Ramos (cell line): Measurements from ENCODE around the gene YKT6.

Experiments used
- in situ Hi-C: fragments of 300-500 bp; cut with MboI; formaldehyde crosslinking; loops from one replicate; pipeline ENCODE4 v1.14.3; 2022; ENCODE audit warnings: low sequenced_read_pairs; ENCODE audit not compliant: unreplicated experiment

Gene YKT6

DNA sequence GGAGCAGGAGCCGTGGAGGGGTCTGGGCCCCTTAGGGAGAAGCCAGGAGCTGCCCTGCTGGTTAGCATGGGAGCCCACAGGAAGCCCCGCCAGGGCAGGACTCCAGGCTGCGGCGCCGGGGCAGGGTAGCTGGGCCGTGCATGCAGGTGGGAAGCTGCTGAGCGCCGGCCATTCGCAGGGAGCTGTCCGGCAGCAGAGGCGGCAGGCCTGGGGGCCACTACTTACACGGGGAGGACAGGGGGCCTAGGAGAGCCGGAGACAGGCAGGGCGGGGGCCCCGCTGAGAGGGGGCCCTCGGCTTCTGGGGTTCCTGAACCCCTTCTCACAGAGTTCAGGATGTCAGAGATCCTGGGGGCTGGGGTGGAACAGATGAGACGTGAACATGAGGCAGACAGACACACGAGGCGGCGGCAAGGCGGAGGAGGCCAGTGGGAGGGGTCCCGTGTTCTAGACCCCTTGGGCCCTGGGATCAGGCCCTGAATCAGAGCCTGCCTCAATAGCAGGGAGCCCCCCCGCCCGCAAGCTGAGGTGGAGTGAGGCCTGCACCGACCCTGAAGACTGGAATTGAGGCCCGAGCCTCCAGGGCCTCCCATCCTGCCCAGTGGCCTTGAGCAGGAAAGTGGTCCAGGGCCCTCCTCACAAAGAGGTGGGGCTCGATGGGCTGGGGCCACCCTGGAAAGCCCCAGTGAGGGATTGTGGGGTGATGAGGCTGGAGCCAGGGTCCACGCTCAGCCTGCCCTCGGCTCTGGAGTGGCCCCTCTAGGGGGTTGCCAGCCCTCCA lies 28.0 kb downstream of the YKT6 start:
- in situ Hi-C loops, result no loop called here

DNA sequence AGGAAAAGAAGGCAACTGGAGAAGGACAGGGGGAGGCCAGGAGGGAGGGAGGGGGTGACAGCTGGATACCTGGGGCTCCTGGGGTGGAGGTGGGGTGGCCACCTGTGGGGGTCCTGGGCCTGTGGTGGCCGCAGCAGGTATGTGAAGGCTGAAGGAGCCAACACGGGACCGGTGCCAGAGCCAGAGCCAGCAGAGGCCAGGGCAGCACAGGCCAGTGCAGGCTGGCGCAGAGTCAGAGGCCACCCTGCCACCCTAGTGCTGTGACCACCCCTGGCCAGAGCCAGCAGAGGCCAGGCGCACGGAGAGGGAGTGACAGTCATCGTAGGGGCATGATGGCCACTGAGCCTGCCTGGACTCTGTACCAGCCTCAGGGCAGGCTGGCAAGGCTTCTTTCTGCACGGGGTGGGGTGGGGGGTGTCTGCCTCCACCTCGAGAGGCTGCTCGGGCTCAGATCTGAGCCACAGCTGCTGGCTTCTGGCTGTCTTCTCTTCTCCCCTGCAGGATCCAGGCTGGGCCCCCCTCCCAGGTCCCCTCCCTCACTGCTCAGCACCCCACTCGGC lies 28.8 kb downstream of the YKT6 start:
- in situ Hi-C loops, result no loop called here

DNA sequence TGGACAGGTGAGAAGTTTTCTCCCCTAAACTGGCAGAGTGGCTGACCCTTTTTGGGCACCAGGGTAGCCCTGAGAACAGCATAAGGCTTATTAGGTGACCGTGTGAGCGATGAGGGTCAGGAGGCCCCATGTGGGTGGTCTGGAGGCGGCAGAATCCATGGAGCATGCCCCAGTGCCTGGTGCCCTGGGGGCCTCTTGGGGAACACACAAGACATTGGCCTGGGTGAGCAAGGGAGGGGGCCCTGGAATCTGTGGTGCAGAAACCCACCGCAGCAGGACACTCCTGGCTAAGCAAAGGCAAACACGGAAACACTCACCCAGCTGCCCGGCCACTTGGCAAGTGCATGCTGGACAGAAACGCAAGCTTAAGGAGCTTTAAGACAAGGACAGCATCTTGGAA lies 29.5 kb downstream of the YKT6 start:
- in situ Hi-C loops, result no loop called here

DNA sequence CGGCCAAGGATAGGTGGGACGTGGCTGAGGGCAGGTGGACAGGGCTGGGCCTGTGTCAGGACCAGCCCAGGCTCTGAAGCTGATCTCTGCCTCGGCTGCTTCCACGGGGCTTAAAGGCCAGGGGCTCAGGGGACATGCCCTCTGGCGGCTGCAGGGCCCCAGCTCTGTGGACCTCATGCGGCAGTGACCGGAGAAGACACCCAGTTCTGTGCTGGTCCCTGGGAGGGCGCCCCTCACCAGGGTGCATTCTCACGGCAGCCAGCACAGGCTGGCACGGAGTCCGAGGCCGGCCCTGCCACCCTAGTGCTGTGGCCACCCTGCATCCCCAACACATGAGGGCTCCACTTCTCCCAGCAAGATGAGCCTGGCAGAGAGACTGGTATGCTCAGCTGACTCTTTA lies 30.3 kb downstream of the YKT6 start:
- in situ Hi-C loops, result no loop called here

DNA sequence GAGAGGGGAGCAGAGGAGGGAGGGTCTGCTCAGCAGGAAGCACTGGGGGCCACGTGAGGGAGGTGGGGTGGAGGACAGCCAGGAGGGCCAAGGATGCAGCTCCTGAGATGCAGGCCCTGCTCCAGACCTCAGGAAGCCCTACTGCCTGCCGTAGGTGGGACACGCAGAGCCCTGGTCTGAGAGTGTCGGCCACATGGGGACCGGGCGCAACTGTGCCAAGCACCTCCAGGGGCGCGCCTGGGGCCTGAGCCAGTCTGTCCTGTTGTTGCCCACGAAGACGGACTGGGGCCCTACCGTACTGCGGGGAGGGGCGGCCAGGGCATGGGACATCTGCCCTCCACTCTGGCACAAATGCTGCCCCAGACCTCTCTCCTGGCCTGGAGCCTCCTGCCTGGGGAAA lies 31.6 kb downstream of the YKT6 start:
- in situ Hi-C loops, result no loop called here

DNA sequence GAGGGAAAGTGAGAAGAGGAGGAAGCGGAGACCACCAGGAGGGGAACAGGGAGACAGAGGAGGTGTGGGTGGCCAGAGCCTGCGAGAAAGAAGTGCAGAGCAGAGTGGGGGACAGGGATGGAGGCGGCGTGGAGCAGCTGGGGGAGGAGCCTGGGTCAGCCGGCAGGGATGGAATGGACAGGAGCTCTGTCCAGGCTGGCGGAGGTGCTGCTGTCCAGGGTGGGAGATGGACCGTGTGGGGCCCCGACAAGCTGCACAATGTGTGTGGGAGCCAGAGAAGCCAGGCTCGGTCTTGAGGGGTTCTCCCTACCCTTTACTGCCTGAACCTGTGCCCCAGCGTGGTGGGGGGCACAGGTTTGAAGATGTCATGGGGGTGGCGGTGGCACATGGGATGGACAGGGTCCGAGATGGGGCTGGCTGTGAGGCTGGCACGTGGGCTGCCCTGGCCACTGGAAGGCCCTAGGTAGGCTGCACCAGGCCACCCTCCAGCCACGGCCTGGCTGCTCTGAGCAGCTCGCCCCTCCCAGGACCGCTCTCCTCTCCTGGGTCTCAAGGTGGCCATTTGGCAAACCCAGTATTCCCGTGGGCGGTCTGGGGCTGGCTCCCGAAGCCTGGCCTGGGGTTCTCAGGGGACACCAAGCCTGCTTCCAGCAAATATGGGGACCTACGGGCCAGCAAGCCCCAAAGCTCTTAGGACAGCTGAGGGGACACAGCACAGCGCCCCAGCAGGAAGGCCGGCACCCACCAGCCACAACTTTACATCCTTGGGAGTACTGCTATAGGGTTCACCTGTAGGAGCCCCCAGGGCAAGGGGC lies 32.3 kb downstream of the YKT6 start:
- in situ Hi-C loops, result no loop called here

DNA sequence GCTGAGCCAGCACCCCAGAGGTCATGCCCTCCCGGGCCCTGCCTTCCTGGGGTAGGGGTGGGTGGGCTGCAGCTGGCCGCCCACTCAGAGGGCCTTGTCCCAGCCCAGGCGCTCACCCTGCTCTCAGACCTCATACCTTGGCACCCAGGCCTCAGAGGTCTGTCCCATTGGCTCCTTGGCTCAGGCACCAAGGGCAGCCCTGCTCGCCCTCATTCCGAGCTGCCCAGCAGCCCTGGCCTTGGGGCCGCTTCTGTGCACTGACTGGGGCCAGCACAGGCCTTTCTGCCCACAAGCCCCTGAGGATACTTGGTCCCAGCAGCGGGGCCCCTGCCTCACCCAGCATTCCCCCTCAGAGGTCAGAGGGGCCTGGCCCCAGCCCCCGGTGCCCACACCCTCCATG lies 34.3 kb downstream of the YKT6 start:
- in situ Hi-C loops, result no loop called here

DNA sequence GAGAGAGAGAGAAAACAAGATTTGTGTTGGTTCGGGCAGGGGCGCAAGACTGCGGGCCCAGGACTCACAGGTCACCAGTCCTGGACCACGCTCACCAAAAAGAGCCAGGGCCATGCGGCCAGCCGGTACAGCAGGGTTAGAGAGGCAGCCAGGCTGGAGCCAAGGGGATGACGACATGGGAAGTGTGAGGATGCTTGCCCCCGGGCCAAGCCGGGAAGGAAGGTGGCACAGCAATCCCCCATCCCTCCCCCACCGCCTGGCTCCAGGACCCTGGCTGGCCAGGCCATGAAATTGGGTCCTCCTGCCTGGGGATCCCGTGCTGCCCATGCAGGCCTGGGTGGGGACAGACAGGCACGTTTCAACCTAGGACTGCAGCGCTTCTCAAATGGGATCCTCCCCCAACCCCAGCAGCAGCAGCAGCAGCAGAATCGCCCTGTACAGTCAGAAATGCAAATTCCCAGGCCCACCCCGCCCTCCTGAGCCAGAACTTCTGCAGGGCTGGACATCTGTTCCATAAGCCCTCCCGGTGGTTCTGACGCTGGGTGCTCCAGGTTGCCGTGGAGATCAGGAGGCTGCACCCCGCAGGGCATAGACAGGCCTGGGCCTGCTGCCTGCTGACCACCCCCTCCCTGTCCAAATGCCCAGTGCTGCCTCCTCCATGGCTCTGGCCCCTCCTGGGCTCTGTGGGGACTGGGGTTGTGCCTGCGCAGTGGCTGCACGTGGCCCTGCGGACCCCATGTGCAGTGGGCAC lies 35.0 kb downstream of the YKT6 start:
- in situ Hi-C loops, result no loop called here

DNA sequence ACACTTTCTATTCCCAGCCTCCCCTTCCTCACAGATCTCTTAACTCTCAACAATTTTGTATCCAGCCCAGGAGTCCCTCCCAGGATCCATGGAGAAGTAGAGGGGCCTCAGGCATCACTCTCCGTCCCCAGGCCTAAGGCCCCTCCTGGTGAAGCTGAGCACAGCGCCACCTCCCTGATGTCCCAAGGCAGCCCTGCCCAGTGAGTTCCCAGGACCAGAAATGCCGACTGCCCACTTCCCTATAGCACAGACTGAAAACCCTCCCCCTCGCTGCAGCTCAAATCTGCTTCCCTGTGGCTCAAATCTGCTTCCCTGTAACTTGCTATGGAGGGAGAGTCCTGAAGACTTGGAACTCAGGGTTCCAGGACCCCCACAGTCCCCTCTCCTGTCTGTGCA lies 35.6 kb downstream of the YKT6 start:
- in situ Hi-C loops, result no loop called here

DNA sequence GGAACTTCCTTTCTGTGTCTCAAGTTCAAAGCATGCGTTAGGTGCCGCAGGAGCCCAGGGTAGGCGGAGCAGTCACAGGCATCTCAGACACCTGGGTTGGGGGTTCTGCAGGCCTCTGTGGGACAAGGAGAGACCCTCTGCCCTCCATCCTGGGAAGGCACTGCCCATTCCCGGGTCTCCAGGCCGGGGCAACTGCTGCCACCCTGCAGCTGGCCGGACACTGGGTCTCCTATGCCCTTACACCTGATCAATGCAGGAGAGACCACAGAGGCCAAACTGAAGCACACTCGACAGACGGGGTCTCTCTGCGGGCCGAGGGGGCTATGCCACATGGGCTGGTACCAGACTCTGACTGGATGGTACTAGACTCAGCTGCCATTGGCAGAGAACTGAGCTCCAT lies 36.9 kb downstream of the YKT6 start:
- in situ Hi-C loops, result no loop called here

DNA sequence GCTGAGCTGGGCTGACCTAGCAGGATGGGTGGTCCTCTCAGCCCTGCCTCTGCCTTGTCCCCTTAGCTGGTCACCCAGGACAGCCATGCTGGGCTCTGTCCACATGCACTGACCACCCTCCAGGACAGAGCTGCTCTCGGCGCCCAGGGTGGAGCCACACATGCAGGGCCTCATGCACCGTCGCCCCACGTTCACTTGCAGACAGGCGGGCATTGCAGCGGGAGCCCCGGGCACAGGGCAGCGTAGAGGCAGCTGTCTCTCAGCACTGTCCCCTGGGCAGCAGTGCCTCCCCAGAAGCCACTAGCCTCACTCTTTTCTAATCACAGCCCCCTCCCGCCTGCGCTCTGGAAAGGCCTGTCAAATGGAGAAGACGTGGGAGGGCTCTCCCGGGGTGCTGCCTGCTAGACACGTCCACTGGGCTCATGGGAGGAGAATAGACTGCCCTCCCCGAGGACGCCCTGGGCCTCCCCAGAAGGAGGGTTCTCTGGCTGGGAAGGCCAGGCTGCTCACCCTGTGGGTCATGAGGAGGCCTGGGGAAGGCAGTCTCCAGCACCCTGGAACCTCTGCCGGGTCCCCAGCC lies 37.4 kb downstream of the YKT6 start:
- in situ Hi-C loops, result no loop called here

DNA sequence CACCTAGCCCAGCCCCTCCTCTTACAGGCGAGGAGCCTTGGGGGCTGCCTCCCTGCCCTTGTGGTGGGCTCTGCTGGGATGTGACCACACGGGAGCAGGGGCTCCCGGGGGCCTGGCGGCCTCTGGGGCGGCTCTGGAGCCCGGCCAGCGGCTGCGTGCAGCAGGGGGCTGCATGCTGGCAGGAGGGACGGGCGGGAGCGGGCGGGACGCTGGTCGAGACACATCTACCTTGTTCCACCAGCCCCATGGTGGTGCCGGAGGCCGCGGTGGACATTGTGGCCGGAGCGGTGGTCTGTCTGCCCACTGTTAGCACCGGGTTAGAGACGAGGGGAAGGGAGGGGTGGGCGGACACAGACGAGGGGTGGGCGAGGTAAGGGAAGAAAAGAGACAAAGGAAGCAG lies 38.6 kb downstream of the YKT6 start:
- in situ Hi-C loops, result no loop called here

DNA sequence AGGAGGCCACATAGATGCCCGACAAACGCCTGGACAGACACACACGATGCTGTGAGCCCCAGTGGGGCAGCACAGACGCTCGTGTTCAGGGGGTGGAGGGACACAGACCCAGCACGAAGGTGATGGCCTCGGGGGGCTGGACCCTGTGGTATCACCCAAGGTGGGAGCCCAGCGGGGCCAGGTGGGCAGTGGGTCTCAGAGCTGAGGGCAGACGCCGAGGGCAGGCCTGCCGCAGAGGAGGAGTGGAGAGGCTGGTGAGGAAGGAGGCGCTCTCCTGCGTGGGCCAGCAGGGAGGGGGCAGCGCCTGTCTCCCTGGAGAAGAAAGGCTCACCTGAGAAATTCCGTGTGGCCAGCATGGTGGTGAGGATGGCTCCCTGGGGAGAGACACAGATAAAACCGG lies 39.6 kb downstream of the YKT6 start:
- in situ Hi-C loops, result loop anchor here (5.0 kb wide), 1 partner anchor 237 kb away; no protein-coding TSS in a partner anchor

DNA sequence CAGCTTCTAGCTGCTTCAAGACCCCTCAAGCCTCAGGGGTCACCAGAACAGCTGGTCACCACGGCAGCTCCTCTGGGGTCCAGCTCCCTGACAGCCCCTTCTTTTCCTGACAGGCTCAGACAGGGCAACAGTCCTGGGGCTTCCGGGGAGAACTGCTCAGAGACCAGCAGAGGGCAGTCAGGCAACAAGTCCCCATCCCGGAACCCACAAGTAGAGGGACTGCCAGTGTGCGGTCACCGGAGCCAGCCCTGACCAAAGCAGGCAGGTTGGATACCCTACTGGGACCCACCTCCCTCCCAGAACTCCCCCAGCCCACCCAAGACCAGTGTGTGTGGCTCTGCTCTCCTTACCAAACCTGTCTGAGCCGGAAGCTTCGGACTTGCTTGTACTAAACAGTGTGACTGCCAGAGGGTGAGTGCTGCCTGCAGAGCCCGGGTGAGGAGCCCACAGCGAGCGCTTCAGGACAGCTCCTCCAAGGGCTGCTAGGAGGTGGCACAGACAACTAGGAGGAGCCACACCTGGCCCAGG lies 40.3 kb downstream of the YKT6 start:
- in situ Hi-C loops, result loop anchor here (5.0 kb wide), 1 partner anchor 236 kb away; no protein-coding TSS in a partner anchor

DNA sequence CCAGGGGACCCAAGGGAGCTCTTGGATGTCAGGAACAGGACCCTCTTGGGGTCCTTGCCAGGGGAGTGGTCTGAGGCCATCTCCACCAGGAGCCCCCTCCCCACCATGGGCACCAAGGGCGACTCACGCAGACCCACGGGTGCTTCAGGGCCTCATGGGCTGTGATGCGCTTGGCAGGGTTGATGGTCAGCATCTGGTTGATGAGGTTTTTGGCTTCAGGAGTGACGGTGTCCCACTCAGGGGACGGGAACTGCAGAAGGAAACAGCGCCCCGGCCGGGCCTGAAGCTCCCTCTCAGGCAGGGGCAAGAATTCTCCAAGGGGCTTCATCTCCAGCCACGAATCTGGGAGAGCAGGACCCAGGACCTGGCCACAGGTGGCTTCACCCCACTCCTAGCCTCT lies 41.3 kb downstream of the YKT6 start:
- in situ Hi-C loops, result loop anchor here (5.0 kb wide), 1 partner anchor 235 kb away; no protein-coding TSS in a partner anchor

DNA sequence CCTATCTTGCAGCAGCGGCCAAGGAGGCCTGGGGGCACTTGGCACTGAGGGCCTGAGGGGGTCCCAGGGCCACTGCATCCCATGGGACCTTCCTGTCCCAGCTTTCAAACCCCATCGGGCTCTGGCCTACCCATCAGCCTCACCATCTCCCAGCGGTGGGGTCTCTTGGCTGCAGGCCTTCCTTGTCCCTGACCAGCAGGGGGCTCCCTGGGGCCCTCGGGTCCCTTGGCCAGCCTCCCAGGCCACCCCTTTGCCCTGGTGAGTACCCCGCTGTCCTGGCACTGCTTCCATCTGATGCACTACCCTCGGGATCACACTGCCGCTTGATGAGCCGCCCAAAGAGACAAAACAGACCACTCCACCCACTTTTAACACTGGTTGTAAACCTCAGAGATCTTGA lies 43.5 kb downstream of the YKT6 start:
- in situ Hi-C loops, result loop anchor here (5.0 kb wide), 1 partner anchor 233 kb away; no protein-coding TSS in a partner anchor

DNA sequence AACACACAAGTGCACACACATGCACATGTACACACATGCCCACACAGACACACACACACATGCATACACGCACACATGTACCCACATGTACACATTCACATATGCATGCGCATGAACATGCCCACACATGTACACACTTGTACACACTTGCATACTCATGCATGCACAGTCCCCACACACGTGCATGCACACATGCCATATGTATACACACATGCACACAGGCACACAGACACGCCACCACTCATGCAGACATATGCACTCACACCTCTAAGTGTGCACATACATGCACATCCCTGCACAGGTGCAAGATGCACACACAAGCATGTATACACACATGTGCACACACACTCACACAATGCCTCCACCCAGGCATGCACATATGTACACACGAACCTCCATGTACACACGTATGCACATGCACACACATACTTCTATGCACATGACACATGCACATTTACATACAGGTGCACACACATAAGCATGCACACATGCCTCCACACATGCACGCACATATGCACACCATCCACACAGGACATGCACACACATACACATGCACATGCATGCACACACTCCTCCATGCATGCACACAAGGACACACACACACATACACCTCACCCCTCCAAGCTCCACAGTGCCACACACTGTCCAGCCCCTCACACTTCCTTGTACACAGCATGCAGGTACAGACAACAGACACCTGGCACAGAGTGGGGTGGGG lies 45.8 kb downstream of the YKT6 start:
- in situ Hi-C loops, result no loop called here

DNA sequence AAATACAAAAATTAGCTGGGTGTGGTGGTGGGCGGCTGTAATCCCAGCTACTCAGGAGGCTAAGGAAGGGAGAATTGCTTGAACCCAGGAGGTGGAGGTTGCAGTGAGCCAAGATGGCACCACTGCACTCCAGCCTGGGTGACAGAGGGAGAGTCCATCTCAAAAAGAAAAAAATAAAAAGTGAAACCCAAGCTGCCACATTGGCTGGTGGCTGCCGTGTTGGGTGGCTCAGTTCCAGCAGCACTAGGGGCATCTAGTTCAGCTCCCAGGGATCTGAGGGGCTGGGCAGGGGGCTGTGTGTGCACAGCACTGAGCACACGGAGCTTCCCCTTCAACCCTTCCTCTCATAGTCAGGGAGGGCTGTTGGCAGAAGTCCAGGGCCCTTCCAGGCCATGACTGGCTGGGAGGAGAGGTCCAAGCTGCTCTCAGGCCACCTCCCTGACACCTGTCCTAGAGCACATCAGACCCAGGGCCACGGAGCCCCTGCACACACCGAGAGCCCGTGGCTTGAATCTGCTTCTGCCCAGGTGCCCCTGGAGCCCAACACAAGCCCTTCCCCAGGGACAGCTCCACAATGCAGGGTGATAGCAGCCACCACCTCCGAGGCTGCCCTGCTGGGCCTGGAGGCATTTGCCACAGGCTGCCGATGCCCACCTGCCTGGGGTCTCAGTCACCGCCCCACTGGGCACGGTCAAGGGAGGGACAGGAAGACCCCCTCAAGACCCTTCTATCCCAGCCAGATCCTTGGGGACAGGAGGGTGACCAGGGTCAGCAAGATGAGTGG lies 47.3 kb downstream of the YKT6 start:
- in situ Hi-C loops, result no loop called here
